ENCODE results near the gene CFAP20DC.

GRCh38 chr3:58857402-58857801 is 192.4 kb downstream of the CFAP20DC start:
- TF ChIP-seq CTCF (IDR thresholded peaks at IDR 0.05; ENCODE audit: low read depth, low read length, missing input control) = no peak
- no peak for TF ChIP-seq MAX (IDR thresholded peaks at IDR 0.05)
- TF ChIP-seq RAD21 (IDR thresholded peaks at IDR 0.05) = no peak
- peak; percentile 31 for TF ChIP-seq FOXA1 (IDR thresholded peaks at IDR 0.05)
